Osteocyte (in vitro differentiated cells): ENCODE results near the gene RPLP2. TPM values are rescaled to one million over a fixed set of nuclear protein-coding genes. Genes with fewer than 3 reads are reported as not detected.

Experiments used
- DNase-seq: peaks from one replicate; pipeline ENCODE4 v3.0.0; 2021; ENCODE audit warnings: mixed read lengths; ENCODE audit not compliant: unreplicated experiment; ENCODE audit errors: extremely low spot score
- H3K27ac Mint-ChIP-seq: one replicate; pipeline ENCODE4 v1.8.0; 2021; ENCODE audit warnings: mild to moderate bottlenecking, mixed read lengths; ENCODE audit not compliant: unreplicated experiment
- H3K27me3 Mint-ChIP-seq: one replicate; pipeline ENCODE4 v1.8.0; 2021; ENCODE audit warnings: mixed read lengths; ENCODE audit not compliant: unreplicated experiment
- H3K36me3 Mint-ChIP-seq: one replicate; pipeline ENCODE4 v1.8.0; 2021; ENCODE audit warnings: mixed read lengths; ENCODE audit not compliant: unreplicated experiment
- H3K4me1 Mint-ChIP-seq: one replicate; pipeline ENCODE4 v1.8.0; 2021; ENCODE audit warnings: mixed read lengths; ENCODE audit not compliant: unreplicated experiment
- H3K4me3 Mint-ChIP-seq: one replicate; pipeline ENCODE4 v1.8.0; 2021; ENCODE audit warnings: mild to moderate bottlenecking, moderate library complexity, mixed read lengths; ENCODE audit not compliant: unreplicated experiment
- H3K9me3 Mint-ChIP-seq: one replicate; pipeline ENCODE4 v1.8.0; 2021; ENCODE audit warnings: mixed read lengths; ENCODE audit not compliant: unreplicated experiment
- total RNA-seq: library from RNA; stranded (reverse); gene quantifications from 2 replicates; pipeline ENCODE4 v1.2.1, GENCODE V29; 2021
- TF ChIP-seq, protein P1 (sequence below): fragments of 200-600 bp; sonication (generic); IDR thresholded peaks from 2 replicates; pipeline ENCODE4 v1.5.0; 2021; ENCODE audit warnings: antibody characterized with exemption, mild to moderate bottlenecking, moderate library complexity

Gene RPLP2
- total RNA-seq, 1 donor from 2014 or later: 1,500 TPM

DNA sequence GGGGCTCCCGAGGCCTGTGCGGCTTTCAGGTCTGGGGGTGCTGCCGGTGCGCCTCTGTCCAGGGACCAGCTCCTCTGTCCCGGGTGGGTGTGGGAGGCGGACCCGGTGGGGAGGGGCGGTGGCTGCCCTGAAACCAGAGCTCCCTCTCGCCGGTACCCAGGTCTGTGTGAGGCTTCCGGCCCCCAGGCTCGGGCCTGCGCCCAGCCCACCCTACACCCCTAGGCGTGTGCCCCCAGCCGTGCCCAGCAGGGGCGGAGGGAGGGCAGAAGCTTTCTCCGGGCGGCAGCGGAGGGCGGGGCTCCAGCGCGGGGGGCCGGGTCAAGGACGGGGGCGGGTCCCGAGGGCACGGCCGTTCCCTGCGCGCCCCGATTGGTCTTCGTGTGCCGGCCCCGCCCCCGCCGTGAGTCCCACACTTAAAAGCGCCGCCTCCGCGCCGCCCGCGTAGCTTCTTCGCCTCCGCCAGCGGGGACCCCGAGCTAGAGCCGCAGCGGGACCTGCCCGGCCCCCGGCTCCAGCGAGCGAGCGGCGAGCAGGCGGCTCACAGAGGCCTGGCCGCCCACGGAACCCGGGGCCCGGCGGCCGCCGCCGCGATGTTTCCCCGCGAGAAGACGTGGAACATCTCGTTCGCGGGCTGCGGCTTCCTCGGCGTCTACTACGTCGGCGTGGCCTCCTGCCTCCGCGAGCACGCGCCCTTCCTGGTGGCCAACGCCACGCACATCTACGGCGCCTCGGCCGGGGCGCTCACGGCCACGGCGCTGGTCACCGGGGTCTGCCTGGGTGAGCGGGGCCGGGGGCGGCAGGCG lies 9.6 kb downstream of the RPLP2 start:
- H3K36me3 Mint-ChIP-seq: peaks cover 4% of the 10 kb centered on the region

DNA sequence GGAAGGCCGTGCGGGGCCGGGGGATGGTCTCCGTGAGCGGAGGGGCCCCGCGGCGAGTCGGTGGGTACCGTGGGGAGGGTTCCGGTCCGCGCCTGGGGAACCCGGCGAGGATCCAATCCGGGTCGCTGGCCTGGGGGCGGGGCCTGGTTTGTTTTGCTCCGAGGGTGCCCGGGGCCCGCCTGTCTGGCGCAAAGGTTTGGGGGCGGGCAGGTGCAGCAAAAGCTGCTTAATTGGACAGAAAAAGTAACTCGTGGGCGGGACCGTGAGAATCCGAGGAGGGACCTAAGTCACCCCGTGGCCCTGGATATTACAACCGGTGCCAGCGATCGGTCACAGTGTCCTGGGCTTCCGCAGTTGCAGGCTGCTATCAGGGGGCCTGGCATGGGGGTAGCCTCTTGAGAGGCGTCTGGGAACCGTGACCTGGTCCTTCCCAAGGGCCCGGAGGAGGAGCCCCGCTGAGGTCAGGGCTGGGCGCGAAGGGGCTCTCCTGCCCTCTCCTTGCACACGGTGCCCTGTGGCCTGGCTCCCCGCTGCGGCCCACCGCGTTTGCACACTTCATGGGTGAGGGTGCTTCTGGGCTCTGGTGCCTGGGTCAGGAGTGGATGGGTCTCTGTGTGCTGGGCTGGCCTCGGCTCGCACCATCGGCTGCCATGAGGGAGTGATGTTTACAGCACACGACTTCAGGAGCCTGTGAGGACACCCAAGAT lies 10.3 kb downstream of the RPLP2 start:
- H3K27ac Mint-ChIP-seq: peak overlapping the region; percentile 71
- H3K9me3 Mint-ChIP-seq: no peaks in the 10 kb centered on the region
- H3K27me3 Mint-ChIP-seq: no peaks in the 10 kb centered on the region
- DNase-seq: no peak
- TF ChIP-seq, protein P1, sequence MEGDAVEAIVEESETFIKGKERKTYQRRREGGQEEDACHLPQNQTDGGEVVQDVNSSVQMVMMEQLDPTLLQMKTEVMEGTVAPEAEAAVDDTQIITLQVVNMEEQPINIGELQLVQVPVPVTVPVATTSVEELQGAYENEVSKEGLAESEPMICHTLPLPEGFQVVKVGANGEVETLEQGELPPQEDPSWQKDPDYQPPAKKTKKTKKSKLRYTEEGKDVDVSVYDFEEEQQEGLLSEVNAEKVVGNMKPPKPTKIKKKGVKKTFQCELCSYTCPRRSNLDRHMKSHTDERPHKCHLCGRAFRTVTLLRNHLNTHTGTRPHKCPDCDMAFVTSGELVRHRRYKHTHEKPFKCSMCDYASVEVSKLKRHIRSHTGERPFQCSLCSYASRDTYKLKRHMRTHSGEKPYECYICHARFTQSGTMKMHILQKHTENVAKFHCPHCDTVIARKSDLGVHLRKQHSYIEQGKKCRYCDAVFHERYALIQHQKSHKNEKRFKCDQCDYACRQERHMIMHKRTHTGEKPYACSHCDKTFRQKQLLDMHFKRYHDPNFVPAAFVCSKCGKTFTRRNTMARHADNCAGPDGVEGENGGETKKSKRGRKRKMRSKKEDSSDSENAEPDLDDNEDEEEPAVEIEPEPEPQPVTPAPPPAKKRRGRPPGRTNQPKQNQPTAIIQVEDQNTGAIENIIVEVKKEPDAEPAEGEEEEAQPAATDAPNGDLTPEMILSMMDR: no peak
- H3K4me3 Mint-ChIP-seq: peak overlapping the region; percentile 83
- peaks cover 8% of the 10 kb centered on the region for H3K36me3 Mint-ChIP-seq
- H3K4me1 Mint-ChIP-seq: peaks cover 25% of the 10 kb centered on the region

More for the DNA sequence above, 9.6 kb downstream of the RPLP2 start:
- Mint-ChIP-seq H3K27ac (peak overlapping the region; percentile 44), H3K4me3 (peak overlapping the region; percentile 83), H3K4me1 (peaks cover 25% of the 10 kb centered on the region), H3K27me3 (no peaks in the 10 kb centered on the region), H3K9me3 (no peaks in the 10 kb centered on the region)
- TF ChIP-seq, protein P1: no peak
- DNase-seq: peak; percentile 95

DNA sequence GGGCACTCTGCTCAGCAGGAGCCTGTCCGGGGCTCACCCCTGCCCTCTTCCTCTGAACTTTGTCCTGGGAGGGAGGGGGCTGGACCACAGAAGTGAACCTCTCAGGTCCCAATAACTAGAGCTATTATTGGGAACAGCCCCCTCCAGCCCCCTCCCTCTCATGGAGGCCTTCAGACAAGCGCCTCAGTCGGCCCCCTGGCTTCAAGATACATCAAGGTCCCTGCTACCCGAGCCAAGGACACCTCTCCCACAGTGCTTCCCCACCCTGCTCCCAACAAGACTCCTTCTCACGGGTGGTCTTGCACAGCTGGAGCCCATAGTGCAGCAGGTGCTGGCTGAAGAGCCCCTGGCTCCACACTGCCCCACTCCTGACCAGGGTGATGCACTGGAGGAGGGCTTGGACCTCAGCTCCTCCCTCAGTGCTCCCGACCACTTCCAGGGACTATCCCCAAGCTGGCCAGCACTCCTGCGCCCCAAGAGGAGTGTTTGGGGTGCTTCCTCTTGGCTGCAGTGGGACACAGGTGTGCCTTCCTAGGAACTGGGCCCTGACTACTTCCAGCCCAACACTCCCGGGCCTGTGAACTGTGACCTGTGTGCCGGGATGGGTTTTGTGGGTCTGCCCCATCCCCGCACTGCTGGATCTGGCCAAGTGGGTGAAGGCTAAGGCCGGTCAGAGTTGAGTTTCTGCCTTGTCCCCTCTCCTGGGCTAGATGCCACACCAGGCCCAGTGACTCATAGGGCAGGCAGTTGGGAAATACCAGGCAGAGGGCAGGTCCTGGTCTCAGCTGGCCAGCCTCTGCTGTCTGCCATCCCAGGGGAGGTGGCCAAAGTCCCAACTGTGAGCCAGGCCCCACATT lies 11.1 kb downstream of the RPLP2 start:
- H3K27me3 Mint-ChIP-seq: no peaks in the 10 kb centered on the region
- peaks cover 10% of the 10 kb centered on the region for H3K36me3 Mint-ChIP-seq
- DNase-seq: no peak
- H3K4me3 Mint-ChIP-seq: peak overlapping the region; percentile 83
- no peaks in the 10 kb centered on the region for H3K9me3 Mint-ChIP-seq
- H3K27ac Mint-ChIP-seq: peak overlapping the region; percentile 54
- TF ChIP-seq, protein P1: no peak
- H3K4me1 Mint-ChIP-seq: peaks cover 25% of the 10 kb centered on the region

DNA sequence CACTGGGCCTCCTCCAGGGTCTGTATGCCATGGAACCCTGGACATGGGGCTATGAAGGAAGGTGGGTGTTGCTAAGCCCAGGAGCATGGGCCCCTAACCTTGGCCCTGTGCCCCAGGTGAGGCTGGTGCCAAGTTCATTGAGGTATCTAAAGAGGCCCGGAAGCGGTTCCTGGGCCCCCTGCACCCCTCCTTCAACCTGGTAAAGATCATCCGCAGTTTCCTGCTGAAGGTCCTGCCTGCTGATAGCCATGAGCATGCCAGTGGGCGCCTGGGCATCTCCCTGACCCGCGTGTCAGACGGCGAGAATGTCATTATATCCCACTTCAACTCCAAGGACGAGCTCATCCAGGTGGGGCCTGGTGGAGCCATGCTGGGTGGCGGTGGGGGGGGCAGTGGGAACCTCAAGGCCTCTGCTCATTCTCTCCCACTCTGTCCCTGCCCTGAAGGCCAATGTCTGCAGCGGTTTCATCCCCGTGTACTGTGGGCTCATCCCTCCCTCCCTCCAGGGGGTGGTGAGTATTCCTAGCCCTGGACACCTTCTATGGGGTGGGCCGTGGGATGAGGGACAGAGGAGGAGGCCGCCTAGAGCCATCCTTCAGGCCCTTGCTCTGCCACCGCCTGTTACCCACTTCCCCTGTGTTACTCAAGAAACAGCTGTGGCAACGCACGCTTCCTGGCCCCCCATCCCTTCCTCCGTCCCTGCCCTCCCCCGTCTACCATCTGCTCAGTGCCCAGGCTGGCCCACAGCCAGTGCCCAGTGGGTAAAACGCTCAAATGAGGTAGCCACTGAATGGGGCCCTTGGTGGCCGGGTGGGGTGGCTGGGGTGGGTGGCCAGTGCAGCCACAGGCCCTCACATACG lies 12.0 kb downstream of the RPLP2 start:
- H3K27me3 Mint-ChIP-seq: no peaks in the 10 kb centered on the region
- H3K9me3 Mint-ChIP-seq: no peaks in the 10 kb centered on the region
- no peak overlapping the region for H3K27ac Mint-ChIP-seq
- H3K36me3 Mint-ChIP-seq: peaks cover 10% of the 10 kb centered on the region
- H3K4me1 Mint-ChIP-seq: peaks cover 29% of the 10 kb centered on the region
- TF ChIP-seq, protein P1: no peak
- no peak for DNase-seq
- peak overlapping the region; percentile 83 for H3K4me3 Mint-ChIP-seq
